Activated naive CD4-positive, alpha-beta T cell (primary cell): ENCODE data around the gene ADGB.
"Not testable (repeated sequence)": the region's sequence is repeated elsewhere in the genome, so short reads cannot be mapped to it uniquely, and the experiment has no call there.

ENCODE experiments used
- DNase-seq, 4 experiments: peaks; one replicate each; lab custom pipeline; 2025; lab: John Stamatoyannopoulos, UW

The ADGB gene

GRCh38 chr6:146767632-146768031 is 168.9 kb downstream of the ADGB start:
- no peak for DNase-seq

GRCh38 chr6:146768722-146769121 is 169.9 kb downstream of the ADGB start:
- DNase-seq, result no peak

- DNase-seq, result no peak
These were observed 171.6 kb downstream of the ADGB start for GRCh38 chr6:146770275-146770964.

GRCh38 chr6:146770965-146771735 is 172.4 kb downstream of the ADGB start:
- DNase-seq, result peak in 2 of 4 experiments; percentile 6 to 16

- DNase-seq, result no peak
These were observed 176.4 kb downstream of the ADGB start for GRCh38 chr6:146775220-146775619.

- DNase-seq, result no peak
These were observed 183.1 kb downstream of the ADGB start for GRCh38 chr6:146781836-146782235.

GRCh38 chr6:146785001-146785585 is 186.3 kb downstream of the ADGB start:
- no peak for DNase-seq

GRCh38 chr6:146787876-146788508 is 189.2 kb downstream of the ADGB start:
- DNase-seq, result no peak

GRCh38 chr6:146790561-146791091 is 191.9 kb downstream of the ADGB start:
- DNase-seq, result no peak

GRCh38 chr6:146791930-146792329 is 193.2 kb downstream of the ADGB start:
- no peak for DNase-seq

GRCh38 chr6:146793218-146793617 is 194.4 kb downstream of the ADGB start:
- DNase-seq, result not testable (repeated sequence)

- DNase-seq, result no peak
These were observed 196.8 kb downstream of the ADGB start for GRCh38 chr6:146795479-146796133.

- DNase-seq, result not testable (repeated sequence)
These were observed 204.4 kb downstream of the ADGB start for GRCh38 chr6:146803167-146803566.

- no peak for DNase-seq
These were observed 204.8 kb downstream of the ADGB start for GRCh38 chr6:146803601-146804000.

- DNase-seq, result no peak
These were observed 207.0 kb downstream of the ADGB start for GRCh38 chr6:146805546-146806325.

GRCh38 chr6:146809014-146809413 is 210.2 kb downstream of the ADGB start:
- DNase-seq, result not testable (repeated sequence)

GRCh38 chr6:146812811-146813321 is 214.1 kb downstream of the ADGB start:
- DNase-seq, result not testable (repeated sequence)

GRCh38 chr6:146813554-146813953 is 214.8 kb downstream of the ADGB start:
- no peak for DNase-seq

GRCh38 chr6:146814148-146814750 is 215.5 kb downstream of the ADGB start:
- DNase-seq, result no peak
